NCI-H82 (cell line): ENCODE measurements around the gene MAD1L1.
"Not testable (repeated sequence)": the region's sequence is repeated elsewhere in the genome, so short reads cannot be mapped to it uniquely, and the experiment has no call there.

Experiments
- DNase-seq: peaks from one replicate; lab custom pipeline; 2025; lab: John Stamatoyannopoulos, UW

MAD1L1 gene

DNA sequence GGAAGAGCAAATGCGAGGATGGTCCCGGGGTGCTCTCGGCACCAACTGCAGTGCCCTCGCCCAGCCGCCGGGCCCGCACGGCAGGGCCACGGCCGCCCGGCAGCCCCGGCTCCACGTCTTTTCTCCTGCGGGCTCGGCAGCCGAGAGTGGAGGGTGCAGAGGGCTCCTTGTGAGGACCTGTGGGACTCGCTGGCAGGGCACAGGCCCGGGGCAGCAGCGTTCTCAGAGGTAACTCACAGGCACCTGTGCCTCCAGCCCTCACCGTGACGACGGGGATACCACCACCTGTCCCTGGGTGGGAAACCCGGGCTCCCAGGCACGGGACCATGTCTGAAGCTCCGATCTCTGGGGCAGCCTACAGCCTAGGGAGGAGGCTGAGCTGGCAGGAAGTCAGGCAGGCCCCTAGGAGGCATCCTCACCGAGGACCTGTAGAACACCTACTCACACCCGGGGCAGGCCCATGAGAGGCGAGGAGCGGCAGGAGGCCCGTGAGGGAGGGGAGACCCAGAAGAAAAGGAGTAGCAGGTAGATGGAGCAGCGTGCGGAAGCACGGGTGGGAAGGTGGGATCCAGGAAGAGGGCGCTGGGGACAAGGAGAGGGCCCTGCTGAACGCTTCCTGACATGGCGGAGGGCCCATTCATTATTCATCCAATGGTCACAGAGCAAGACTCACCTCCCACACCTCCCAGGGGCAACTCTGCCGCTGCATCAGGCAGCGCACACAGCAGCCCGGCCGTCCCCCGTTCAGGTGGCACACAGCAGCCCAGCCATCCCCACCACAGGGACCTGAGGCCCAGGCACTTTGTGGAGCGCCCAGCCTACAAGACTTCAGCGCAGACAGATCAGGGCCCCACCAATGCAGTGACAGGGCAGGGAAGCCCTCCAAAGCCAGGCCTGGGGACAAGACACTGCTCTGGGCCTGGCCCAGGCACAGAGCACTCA is 244.9 kb downstream of the MAD1L1 start:
- no peak for DNase-seq

GRCh38 chr7:1987084-1987535 is 245.6 kb downstream of the MAD1L1 start:
- no peak for DNase-seq

- DNase-seq, result no peak
These were observed 246.2 kb downstream of the MAD1L1 start for GRCh38 chr7:1986366-1987083.

DNA sequence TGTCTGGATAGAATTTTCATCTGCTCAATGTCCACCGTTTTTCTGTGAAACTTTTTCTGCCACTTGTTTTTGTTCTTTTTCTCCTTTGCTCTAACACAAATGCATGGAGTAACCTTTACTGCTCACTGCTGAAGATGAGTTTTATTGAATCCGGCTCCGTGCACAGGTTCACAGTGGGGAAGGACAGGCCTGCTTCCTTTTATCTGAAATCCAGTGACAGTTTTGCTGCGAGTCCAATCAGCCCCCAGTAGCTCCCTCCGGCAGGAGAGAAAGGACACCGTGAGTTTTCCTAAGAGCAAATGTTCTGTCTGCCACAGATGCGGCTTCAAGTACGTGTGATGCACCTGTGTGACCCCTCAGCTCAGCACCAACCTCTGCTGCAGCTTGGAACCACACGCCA is 246.8 kb downstream of the MAD1L1 start:
- DNase-seq, result no peak

DNA sequence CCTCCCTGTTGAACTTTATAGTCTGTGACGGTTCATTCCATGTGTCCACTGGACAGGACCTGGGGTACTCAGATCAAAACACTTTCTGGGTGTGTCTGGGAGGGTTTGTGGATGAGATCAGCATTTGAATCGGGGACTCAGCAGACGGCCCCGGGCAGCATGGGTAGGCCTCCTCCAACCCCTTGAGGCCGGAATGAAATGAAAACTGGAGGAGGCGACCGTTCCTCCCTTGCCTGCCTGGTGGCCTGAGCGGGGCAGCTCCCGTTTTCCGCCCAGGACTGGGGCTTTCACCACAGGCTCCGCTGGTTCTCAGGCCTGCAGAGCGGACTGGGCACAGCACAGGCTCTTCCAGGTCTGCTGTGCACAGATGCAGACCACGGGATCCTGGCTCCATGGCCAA is 247.7 kb downstream of the MAD1L1 start:
- DNase-seq, result no peak

DNA sequence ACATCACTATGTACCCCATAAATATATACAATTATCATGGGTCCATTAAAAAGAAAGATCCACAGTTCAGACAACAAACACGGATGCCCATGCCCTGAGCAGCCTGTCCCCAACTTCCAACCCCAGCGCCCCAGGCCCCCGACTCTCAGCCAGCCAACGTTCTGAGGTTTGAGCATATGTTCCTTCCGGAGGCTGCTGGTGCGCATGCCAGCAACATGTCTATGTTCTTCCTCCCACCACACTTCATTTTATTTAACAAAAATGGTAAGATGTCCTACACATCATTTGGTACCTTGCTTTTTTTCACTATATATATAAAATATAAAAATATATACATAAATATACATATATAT is 250.9 kb downstream of the MAD1L1 start:
- DNase-seq, result no peak

GRCh38 chr7:1981201-1981877 is 251.4 kb downstream of the MAD1L1 start:
- DNase-seq, result no peak

- DNase-seq, result no peak
These were observed 252.9 kb downstream of the MAD1L1 start for GRCh38 chr7:1979591-1980560.

GRCh38 chr7:1978656-1979590 is 253.8 kb downstream of the MAD1L1 start:
- no peak for DNase-seq

GRCh38 chr7:1977876-1978441 is 254.8 kb downstream of the MAD1L1 start:
- no peak for DNase-seq

DNA sequence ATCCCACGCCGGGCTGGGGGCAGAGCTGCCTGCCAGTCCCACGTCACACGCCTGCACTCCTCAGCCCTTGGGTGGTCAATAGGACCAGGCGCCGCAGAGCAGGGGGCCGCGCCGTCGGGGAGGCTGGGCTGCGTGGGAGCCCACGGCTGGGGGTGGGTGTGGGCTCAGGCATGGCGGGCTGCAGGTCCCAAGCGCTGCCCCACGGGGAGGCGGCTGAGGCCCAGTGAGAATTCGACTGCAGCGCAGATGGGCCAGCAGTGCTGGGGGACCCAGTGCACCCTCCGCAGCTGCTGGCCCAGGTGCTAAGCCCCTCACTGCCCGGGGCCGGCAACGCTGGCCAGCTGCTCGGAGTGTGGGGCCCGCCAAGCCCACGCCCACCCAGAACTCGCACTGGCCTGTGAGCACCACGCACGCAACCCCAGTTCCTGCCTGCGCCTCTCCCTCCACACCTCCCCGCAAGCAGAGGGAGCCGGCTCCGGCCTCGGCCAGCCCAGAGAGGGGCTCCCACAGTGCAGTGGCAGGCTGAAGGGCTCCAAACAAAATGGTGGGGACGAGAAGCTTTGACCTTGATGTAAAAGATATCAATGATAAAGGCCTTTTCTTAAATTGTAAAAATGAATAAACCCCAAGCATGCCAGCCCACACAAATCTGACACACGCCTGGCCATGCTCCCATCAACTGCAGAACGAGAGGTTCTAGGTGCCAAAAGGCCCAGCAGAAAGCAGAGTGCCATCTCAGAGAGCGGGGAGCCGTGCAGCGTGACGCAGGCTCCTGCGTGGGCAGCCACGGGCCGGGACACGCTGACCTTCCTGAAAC is 255.5 kb downstream of the MAD1L1 start:
- DNase-seq, result no peak

DNA sequence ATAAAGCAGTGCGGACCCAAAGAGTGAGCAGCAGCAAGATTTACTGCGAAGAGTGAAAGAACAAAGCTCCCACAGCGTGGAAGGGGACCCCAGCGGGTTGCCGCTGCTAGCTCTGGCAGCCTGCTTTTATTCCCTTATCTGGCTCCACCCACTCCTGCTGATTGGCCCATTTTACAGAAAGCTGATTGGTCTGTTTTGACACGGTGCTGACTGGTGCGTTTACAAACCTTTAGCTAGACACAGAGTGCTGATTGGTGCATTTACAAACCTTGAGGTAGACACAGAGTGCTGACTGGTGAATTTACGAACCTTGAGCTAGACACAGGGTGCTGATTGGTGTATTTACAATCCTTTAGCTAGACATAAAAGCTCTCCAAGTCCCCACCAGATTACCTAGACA is 256.2 kb downstream of the MAD1L1 start:
- DNase-seq, result not testable (repeated sequence)

- DNase-seq, result no peak
These were observed 257.2 kb downstream of the MAD1L1 start for GRCh38 chr7:1975581-1975980.

GRCh38 chr7:1975179-1975578 is 257.6 kb downstream of the MAD1L1 start:
- no peak for DNase-seq

DNA sequence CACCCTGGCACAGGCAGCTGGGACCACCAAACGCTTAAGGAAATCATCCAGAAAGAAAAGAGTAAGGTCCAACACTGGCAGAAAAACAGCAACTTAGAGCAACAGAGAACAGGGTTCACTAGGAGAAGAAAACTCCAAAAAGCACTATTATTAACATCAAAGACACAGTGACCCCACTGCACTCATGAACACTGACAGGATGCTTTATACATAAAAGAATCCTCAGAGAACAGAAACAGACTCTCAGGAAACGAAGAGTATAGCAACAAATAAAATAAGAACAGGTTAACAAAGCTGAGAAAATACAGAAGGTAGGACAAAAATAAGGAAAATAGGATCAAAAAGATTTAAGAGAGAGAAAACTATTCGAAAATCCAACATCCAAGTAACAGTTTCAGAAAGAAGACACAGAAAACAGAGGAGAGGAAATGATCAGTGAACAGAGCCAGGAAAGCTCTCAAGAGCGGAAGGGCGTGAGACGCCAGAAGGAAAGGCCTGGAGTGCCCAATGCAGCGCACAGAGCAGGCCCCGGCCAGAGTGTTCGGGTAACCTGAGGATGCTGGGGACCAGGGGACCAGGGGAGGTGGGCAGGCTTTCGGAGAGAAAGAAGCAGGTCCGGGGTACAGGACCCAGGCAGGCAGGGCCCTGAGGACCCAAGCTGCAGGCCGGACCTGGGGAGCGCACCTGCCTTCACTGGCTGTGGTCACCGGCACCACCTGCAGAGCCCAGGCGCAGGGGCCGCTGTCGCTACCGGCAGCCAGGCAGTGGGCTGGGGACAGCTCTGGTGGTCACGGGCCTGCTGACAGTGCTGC is 258.2 kb downstream of the MAD1L1 start:
- DNase-seq, result no peak

DNA sequence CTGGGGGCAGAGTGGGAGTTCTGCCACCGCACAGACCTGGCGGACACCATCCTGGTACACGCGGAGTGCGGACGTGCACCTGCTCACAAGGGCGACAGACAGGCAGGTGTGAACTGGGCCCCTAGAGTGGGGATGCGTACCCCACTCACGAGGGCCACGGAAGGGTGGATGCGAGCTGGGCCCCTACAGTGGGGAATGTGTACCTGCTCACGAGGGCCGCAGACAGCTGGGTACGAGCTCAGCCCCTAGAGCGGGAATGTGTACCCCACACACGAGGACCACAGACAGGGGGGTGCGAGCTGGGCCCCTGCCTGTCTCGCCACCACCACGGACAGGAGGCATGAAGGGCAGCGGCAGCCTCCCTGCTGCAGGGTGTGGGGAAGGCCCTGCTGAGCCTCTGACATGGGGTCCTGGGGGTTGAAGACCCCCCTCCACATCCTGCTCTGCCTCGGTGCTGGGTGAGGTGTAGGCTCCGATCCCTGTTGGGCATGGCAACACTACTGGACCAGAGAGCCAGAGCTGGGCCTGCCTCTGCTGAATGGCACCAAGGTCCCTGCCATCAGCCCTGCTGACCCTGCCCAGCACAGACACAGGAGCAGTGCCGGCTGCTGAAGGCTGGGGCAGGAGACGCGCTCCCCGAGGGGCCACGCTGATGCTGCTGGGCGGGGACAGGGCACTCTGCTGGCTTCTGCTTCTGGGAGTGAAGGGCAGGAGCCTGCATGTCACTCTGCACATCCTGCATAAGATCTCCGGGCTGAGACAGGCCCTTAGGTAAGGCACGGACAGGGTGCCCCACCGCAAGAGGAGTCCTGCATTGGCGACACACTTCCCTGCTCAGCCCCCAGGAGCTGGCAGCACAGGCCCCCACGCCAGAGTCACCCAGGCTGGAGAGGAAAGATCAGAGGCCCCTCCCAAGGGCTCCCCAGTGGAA is 259.2 kb downstream of the MAD1L1 start:
- DNase-seq, result no peak

GRCh38 chr7:1972744-1973143 is 260.0 kb downstream of the MAD1L1 start:
- no peak for DNase-seq
